GM18868 (cell line): Measurements from ENCODE around the gene METTL21A.
A peak's percentile ranks its signal among the peaks of the same experiment; 100 is the strongest.
"Not testable (repeated sequence)": the region's sequence is repeated elsewhere in the genome, so short reads cannot be mapped to it uniquely, and the experiment has no call there.

ENCODE experiments used
- ATAC-seq: cut with Tn5 transposase; IDR thresholded peaks from one replicate; pipeline ENCODE4 v1.9.1; 2021; ENCODE audit warnings: mild to moderate bottlenecking, moderate library complexity; ENCODE audit not compliant: unreplicated experiment

Gene METTL21A

GRCh38 chr2:207625014-207625907 lies at the start of gene METTL21A:
Gene METTL21A, minus strand, starts transcription at chr2:207625394. Its CDS starts 1,019 bp downstream, at chr2:207624375.
- peak; percentile 60 for ATAC-seq

- no peak for ATAC-seq
Observed at GRCh38 chr2:207674826-207675225, 49.6 kb upstream of the METTL21A start.

GRCh38 chr2:207674266-207674774 lies 49.1 kb upstream of the METTL21A start:
- no peak for ATAC-seq

- no peak for ATAC-seq
Observed at GRCh38 chr2:207673431-207673830, 48.2 kb upstream of the METTL21A start.

- no peak for ATAC-seq
Observed at GRCh38 chr2:207670887-207671286, 45.7 kb upstream of the METTL21A start.

GRCh38 chr2:207663870-207664545 lies 38.8 kb upstream of the METTL21A start:
- no peak for ATAC-seq

GRCh38 chr2:207662203-207662602 lies 37.0 kb upstream of the METTL21A start:
- peak; percentile 88 for ATAC-seq

GRCh38 chr2:207660994-207661393 lies 35.8 kb upstream of the METTL21A start:
- no peak for ATAC-seq

GRCh38 chr2:207658156-207658555 lies 33.0 kb upstream of the METTL21A start:
- ATAC-seq = no peak

GRCh38 chr2:207655000-207655399 lies 29.8 kb upstream of the METTL21A start:
- ATAC-seq = no peak

GRCh38 chr2:207646582-207646981 lies 21.4 kb upstream of the METTL21A start:
- ATAC-seq = not testable (repeated sequence)

GRCh38 chr2:207643892-207644291 lies 18.7 kb upstream of the METTL21A start:
- ATAC-seq = no peak

GRCh38 chr2:207640661-207641060 lies 15.5 kb upstream of the METTL21A start:
- ATAC-seq = no peak

- ATAC-seq = no peak
Observed at GRCh38 chr2:207640160-207640559, 15.0 kb upstream of the METTL21A start.

- not testable (repeated sequence) for ATAC-seq
Observed at GRCh38 chr2:207639288-207639687, 14.1 kb upstream of the METTL21A start.

- ATAC-seq = no peak
Observed at GRCh38 chr2:207635468-207636200, 10.4 kb upstream of the METTL21A start.

- ATAC-seq = no peak
Observed at GRCh38 chr2:207633686-207634085, 8.5 kb upstream of the METTL21A start.

- peak; percentile 86 for ATAC-seq
Observed at GRCh38 chr2:207632575-207633493, 7.6 kb upstream of the METTL21A start.

GRCh38 chr2:207630491-207630890 lies 5.3 kb upstream of the METTL21A start:
- no peak for ATAC-seq

GRCh38 chr2:207629553-207629952 lies 4.4 kb upstream of the METTL21A start:
- no peak for ATAC-seq
